Prostate gland (tissue), 2 donors: ENCODE data around the gene LURAP1L.

ENCODE experiments used
- POLR2A ChIP-seq: fragments of 450-650 bp; IDR thresholded peaks from one replicate; pipeline ENCODE4 v1.6.1; 2016; ENCODE audit warnings: antibody characterized with exemption, mild to moderate bottlenecking
- POLR2AphosphoS5 ChIP-seq: sonication (generic); formaldehyde crosslinking; IDR thresholded peaks from one replicate; pipeline ENCODE4 v1.6.1; 2017; ENCODE audit warnings: antibody characterized with exemption
- TF ChIP-seq, protein P1 (sequence below), 4 experiments: fragments of 200-600 bp in 2 of 4; fragments of 450-650 bp in 2 of 4; sonication (generic) in 2 of 4; IDR thresholded peaks; 1 replicate in 3 of 4; 2 replicates in 1 of 4; pipeline ENCODE4 v1.5.1; 2016 to 2019; ENCODE audit warnings: antibody characterized with exemption in 4 of 4, mild to moderate bottlenecking in 2 of 4, moderate library complexity in 2 of 4

DNA sequence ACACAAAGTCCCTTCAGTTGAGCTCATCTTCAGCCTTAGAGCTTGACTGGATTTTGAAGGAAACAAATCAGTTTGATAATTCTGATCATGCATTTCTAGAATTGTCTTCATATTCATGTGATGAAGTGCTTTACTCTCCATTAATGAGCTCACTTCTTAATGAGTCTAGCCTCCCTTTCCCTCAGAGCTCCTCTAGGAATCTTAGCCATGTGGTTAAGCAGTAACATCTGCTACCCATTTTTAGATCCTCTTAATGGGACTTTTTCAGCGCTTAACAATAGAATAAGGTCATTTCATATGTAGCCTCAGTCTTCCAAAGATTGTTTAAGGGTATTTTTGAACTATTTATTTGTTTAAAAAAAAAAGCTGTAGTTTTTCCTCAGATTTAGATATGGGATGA, 36.9 kb upstream of the LURAP1L start:
- TF ChIP-seq, protein P1, sequence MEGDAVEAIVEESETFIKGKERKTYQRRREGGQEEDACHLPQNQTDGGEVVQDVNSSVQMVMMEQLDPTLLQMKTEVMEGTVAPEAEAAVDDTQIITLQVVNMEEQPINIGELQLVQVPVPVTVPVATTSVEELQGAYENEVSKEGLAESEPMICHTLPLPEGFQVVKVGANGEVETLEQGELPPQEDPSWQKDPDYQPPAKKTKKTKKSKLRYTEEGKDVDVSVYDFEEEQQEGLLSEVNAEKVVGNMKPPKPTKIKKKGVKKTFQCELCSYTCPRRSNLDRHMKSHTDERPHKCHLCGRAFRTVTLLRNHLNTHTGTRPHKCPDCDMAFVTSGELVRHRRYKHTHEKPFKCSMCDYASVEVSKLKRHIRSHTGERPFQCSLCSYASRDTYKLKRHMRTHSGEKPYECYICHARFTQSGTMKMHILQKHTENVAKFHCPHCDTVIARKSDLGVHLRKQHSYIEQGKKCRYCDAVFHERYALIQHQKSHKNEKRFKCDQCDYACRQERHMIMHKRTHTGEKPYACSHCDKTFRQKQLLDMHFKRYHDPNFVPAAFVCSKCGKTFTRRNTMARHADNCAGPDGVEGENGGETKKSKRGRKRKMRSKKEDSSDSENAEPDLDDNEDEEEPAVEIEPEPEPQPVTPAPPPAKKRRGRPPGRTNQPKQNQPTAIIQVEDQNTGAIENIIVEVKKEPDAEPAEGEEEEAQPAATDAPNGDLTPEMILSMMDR (IDR thresholded peaks at IDR 0.05) = no peak
- no peak for TF ChIP-seq POLR2A
- no peak for TF ChIP-seq POLR2AphosphoS5
